ENCODE data around the gene TNS2. TPM values are rescaled to one million over a fixed set of nuclear protein-coding genes. Genes with fewer than 3 reads are reported as not detected.

TNS2 gene
- total and polyA plus RNA-seq, 9 of the 15 experiments (the other 6 are each of a cell fraction or from before 2014, with no cell fraction given) = 0.28 to 3.1 (median 1.2) TPM; not detected in 1

- TF ChIP-seq AFF1 (IDR thresholded peaks at IDR 0.05; ENCODE audit: low read depth in 1 of 2, partially characterized antibody in 2 of 2) (peak; percentile 2 to 9), PCBP2 (IDR thresholded peaks at IDR 0.05; ENCODE audit: low read depth, low read length, poor library complexity, severe bottlenecking) (no peak), EGR1 (conservative IDR thresholded peaks at IDR 0.05) (peak; percentile 34), POLR2AphosphoS5 (IDR thresholded peaks at IDR 0.05; ENCODE audit: control insufficient read depth, insufficient read depth, low read depth, low read length) (peak; percentile 65; the same call in 1 of the 2 replicates), MGA (IDR thresholded peaks at IDR 0.05) (peak; percentile 29; the same call in 1 of the 2 replicates), SAFB (IDR thresholded peaks at IDR 0.05; ENCODE audit: borderline replicate concordance, low read depth, low read length) (no peak), PKNOX1 (IDR thresholded peaks at IDR 0.05) (no peak), NFXL1 (CRISPR knock-in tag; IDR thresholded peaks at IDR 0.05) (no peak), PML (IDR thresholded peaks at IDR 0.05; ENCODE audit: low read length) (peak; percentile 69), SRSF3 (IDR thresholded peaks at IDR 0.05; ENCODE audit: insufficient read depth, low read length) (peak; percentile 93; the same call in 1 of the 2 replicates), HDAC1 (IDR thresholded peaks at IDR 0.05) (peak in 1 of 2 experiments; percentile 97; a peak in 2 of 4 replicates)
Observed at GRCh38 chr12:53006810-53007309, 43.0 kb upstream of the TNS2 start (continued).
